Thyroid gland (tissue), 4 donors: Measurements from ENCODE around the gene PUSL1.

Experiments
- POLR2A ChIP-seq, 2 donors: fragments of 450-650 bp; IDR thresholded peaks; one replicate each; pipeline ENCODE4 v1.6.1; 2017; ENCODE audit warnings: antibody characterized with exemption in 2 of 2, mild to moderate bottlenecking in 2 of 2, moderate library complexity in 1 of 2
- TF ChIP-seq, protein P1 (sequence below), 6 experiments: fragments of 200-600 bp in 3 of 6; fragments of 450-650 bp in 3 of 6; sonication (generic) in 3 of 6; IDR thresholded peaks; one replicate each; pipeline ENCODE4 v1.5.1; 2016 to 2019; ENCODE audit warnings: antibody characterized with exemption in 6 of 6, mild to moderate bottlenecking in 2 of 6, inconsistent platforms in 1 of 6, moderate library complexity in 1 of 6

GRCh38 chr1:1286313-1287261 is 21.8 kb upstream of the PUSL1 start:
- TF ChIP-seq, protein P1, sequence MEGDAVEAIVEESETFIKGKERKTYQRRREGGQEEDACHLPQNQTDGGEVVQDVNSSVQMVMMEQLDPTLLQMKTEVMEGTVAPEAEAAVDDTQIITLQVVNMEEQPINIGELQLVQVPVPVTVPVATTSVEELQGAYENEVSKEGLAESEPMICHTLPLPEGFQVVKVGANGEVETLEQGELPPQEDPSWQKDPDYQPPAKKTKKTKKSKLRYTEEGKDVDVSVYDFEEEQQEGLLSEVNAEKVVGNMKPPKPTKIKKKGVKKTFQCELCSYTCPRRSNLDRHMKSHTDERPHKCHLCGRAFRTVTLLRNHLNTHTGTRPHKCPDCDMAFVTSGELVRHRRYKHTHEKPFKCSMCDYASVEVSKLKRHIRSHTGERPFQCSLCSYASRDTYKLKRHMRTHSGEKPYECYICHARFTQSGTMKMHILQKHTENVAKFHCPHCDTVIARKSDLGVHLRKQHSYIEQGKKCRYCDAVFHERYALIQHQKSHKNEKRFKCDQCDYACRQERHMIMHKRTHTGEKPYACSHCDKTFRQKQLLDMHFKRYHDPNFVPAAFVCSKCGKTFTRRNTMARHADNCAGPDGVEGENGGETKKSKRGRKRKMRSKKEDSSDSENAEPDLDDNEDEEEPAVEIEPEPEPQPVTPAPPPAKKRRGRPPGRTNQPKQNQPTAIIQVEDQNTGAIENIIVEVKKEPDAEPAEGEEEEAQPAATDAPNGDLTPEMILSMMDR (IDR thresholded peaks at IDR 0.05) = no peak
- TF ChIP-seq POLR2A (IDR thresholded peaks at IDR 0.05) = no peak
